Measurements from ENCODE around the gene NUBP1.
"Not testable (repeated sequence)": the region's sequence is repeated elsewhere in the genome, so short reads cannot be mapped to it uniquely, and the experiment has no call there.

Gene NUBP1

DNA sequence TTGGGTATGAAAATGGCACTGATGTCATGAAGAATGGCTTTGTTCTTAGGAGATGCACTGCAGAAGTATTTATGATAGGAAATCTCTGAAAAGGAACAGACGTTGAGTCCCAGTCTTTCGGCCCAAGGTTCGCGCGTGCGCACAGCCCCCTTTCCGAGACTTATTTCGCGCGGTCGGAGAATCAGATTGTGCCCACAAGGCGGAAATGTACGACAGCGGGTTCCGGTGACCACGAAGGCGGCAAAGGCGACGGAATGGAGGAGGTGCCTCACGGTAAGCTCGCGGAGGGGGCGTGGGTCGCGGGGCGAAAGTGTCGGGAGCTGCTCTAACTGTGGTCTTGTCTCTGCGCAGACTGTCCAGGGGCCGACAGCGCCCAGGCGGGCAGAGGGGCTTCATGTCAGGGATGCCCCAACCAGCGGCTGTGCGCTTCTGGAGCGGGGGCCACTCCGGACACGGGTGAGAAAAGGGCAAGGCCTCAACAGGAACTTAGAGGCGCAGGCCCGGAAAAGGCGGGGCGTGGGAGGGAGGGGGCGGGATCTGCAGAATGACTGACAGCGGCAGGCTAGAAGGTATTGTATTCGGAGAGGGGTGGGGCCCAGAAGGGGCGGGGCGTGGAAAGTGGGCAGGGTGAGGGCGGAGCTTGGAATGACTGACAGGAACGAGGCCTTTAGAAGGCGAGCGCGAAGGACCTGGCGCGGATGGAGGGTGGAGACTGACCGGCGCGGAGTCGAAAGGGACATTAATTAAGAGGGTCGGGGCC, at the start of gene NUBP1:
Gene NUBP1, plus strand, starts transcription at position 233 of the 760 bp plus-strand sequence. Its CDS starts 22 bp downstream, at position 255.
- peak; percentile 89 to 90 for DNase-seq

DNA sequence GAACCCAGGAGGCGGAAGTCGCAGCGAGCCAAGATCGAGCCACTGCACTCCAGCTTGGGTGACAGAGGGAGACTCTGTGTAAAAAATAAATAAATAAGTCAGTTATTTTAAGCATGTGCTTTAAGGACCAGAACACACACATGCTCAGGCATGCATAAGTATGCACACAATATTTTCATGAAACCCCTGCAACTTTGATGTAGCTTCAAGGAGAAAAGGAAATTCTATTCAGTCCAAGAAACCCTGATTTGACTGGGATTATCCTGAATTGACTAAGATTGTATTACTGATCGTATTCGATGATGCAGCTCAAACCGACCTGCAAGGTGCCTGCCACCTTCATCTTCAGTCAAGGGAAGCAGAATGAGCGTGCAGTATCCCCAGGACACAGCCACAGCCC, 49.8 kb upstream of the NUBP1 start:
- no peak for DNase-seq

DNA sequence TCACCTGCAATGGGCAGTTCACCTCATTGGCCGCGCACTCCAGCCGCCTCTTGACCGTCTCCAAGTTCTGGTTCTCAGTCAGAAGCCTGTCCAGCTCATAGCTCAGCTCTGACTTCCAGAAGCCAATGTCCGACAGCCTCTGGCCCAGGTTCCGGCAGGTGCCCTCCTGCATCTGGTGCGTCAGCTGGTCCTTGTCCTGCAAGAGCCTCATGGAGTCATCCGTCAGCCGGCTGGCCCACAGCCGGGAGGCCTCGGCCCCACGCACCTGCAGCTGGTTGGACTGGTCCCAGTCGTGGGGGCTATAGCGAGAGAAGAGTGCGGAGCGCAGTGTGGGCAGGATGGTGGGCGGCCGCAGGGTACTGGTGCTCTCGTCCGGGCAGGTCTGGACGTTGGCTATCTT, 49.3 kb upstream of the NUBP1 start:
- no peak for DNase-seq

DNA sequence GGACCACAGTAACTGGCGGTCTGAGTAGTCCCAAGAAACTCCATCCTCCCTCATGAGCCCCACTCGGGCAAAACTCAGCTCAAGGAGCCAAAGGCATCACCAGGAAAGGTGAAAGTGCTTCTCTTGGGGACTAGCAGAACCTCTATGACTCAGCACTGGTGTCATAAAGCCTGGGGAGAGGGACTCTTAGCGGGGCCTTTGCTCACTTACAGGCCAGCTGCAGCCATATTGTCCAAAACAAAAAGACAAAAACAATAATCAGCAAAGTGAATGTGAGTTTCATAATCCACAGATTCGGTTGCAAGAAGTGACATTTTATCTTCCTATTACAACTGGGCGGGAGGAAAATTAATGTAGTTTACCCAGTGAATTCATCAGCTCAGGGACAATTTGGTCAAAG, 48.8 kb upstream of the NUBP1 start, which contains the start of gene TEKT5:
Gene TEKT5, minus strand, starts transcription at position 101 of the 400 bp plus-strand sequence. Its CDS starts 57 bp downstream, at position 44.
- no peak for DNase-seq

DNA sequence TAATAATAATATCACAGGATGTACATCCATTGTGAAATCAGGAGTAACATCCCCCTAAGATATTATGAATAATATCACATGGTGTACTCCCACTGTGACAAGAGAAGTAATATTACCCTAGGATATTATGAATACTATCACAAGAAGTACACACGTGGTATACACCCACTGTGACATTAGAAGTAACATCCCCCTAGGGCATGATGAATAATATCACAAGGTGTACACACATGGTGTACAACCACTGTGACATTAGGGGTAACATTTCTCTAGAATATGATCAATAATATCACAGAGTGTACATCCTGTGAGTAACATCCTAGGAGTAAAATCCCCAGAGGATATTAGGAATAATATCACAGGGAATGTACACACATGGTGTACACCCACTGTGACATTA, 43.9 kb upstream of the NUBP1 start:
- DNase-seq = no peak

DNA sequence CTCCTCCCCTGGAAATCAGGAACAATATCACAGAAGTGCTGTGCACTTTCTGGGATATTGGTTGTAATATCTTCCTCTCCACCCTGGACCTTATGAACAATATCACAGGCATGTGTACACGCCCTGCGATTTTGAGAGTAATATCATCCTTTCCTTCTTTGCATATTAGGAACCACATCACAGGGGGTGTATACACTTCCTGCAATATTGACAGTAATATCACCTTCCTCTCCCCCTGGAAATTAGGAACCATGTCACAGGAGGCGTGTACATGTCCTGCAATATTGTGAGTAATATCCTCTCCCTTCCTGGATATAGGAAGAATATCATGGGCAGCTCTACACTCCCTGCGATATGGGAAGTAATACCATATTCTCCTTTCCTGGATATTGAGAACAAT, 34.7 kb upstream of the NUBP1 start:
- no peak for DNase-seq

DNA sequence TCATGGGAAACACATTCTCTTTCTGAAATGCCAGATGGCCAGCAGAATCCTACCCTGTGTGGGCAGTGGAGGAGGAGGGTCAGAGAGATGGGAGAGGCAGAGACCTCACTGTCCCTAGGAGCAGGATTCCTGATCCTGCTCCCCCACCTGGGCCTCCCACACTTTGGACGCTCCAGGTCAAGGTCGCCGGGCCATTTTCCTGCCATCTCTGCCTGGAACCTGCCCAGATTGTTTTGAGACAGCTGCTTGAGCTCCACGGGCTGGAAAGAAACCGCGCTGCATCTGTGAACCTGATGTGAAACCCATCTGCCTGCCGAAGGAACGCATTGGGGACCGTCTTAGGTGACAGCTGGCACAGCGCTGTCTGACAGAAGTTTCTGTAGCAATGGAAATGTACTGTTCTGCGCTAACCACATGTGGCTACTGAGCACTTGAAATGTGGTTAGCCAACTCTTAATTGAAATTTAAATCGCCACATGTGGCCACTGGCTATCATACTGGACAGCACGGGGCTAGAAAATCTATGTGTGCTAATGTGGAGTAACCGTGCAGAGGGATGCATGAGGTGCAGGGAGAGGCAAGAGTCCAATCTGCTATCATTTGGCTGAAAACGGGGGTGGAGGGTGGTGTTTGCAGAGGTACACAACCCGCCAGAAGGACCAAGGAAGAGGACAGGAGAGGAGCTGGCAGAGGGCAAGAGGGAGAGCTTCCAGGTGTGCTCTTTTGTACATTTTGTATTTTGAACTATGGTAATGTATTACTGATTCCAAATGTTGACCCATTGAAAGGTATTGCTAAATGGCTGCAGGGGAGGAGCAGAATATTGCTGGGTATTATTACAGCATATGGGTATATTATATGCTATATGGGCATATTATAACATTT, 15.4 kb upstream of the NUBP1 start:
- DNase-seq = no peak

DNA sequence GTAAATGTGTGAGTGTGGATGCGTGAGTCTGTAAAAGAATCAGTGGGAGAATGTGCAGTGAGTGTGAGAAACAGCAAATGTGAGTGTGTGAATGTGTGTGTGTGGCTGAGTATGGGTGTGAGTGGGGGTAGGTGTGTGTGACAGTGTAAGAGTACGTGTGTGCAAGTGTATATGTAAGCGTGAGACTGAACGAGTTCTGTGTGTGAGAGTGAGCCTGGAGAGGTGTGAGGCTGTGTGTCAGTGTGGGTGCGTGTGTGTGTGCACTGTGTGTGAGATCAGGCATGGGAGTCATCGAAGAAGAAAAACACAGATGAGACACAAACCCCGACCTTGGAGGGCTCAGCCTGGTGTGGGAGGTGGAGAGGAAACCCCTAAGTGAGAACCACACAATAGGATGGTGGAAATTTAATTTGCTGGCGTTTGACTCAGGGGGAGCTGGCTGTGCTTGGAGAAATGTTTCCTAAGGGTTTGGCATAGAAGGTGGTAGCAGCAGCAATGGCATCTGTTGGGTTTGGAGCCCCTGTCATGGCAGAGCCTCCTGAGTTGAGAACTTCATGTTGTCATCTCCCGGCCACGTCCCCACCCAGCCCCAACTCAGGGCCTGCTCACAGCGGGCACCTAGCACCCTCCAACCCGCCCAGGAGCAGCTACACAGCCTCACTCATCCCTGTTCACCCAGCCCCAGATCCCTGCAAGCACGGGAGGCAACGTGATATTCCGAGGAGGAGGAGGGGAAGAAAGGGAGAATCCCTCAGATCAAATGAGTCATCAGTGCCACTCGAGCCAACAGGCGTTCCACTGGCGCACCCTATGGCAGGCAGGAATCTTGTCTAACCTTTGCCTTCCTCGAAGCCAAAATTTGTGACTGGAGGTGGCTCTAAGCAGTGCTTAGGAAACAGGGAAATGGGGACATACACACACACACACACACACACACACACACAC, 14.3 kb upstream of the NUBP1 start:
- DNase-seq = peak in 1 of 2 experiments; percentile 12

DNA sequence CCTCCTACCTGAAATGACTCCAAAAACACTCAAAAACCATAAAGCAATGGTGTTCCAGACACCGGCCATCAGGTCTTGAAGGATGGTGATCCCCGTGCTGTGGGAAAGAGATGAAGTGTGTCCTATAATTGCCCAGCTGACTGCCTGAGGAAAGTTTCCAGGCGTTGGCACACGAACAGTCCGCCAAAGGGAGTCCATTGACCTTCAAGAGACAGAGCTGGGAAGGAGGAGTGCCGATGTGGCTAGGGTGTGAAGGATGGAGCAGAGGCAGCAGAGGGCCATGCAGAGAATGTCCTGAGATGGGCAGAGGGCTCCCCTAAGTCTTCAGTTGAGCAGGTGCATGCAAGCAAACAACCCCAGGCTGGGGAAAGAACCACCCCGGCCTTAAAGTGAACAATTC, 11.9 kb upstream of the NUBP1 start:
- DNase-seq = no peak

DNA sequence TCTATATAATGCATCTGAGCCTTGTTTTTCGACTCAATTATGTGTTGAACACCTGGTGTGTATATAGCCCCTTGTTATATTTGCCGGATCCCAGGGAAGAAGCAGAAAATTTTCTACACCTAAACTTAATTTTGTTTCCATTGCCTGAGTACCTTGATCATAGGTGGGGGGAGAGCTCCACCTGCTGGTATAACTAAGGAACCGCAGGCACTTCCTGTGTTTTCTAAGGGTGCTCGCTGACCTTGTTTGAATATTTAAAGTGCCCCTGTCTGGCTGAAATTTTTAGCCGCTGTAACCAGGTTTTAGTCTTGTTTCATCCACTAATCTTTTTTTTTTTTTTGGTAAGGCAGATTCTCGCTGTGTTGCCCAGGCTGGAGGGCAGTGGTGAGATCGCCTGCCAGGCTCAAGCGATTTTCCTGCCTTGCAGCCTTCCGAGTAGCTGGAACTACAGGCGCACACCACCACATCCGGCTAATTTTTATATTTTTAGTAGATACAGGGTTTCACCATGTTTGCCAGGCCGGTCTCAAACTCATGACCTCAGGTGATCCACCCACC, 6.5 kb upstream of the NUBP1 start:
- DNase-seq = peak; percentile 17 to 59

DNA sequence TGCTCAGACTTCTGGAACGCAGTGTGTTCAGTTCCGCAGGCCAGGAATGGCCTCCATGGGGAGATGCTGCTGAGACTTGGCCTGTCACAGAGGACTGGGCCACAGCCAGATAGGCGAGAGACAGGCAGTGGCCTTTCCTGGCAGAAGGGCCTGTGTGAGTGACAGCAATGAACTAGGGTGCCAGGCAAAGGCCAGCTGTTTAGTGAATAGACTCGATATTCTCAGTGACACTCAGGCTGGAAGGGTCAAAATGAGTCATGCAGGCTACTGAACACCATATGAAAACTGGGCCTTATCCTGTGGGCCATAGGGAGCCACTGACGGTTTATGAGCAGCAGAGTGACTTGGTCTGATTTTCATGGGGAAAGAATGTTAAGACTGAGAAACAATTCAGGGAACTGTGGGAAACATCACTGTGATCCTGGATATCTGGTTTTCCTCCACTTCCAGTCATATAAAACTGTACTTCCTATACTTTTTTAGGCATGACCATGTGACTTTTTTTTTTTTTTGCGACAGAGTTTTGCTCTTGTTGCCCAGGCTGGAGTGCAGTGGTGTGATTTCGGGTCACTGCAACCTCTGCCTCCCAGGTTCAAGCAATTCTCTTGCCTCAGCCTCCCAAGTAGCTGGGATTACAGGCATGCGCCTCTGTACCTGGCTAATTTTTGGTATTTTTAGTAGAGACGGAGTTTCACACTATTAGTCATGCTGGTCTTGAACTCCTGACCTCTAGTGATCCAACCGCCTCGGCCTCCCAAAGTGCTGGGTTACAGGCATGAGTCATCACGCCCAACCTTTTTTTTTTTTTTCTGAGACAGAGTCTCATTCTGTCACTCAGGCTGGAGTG, 5.2 kb upstream of the NUBP1 start:
- peak in 1 of 2 experiments; percentile 8 for DNase-seq

DNA sequence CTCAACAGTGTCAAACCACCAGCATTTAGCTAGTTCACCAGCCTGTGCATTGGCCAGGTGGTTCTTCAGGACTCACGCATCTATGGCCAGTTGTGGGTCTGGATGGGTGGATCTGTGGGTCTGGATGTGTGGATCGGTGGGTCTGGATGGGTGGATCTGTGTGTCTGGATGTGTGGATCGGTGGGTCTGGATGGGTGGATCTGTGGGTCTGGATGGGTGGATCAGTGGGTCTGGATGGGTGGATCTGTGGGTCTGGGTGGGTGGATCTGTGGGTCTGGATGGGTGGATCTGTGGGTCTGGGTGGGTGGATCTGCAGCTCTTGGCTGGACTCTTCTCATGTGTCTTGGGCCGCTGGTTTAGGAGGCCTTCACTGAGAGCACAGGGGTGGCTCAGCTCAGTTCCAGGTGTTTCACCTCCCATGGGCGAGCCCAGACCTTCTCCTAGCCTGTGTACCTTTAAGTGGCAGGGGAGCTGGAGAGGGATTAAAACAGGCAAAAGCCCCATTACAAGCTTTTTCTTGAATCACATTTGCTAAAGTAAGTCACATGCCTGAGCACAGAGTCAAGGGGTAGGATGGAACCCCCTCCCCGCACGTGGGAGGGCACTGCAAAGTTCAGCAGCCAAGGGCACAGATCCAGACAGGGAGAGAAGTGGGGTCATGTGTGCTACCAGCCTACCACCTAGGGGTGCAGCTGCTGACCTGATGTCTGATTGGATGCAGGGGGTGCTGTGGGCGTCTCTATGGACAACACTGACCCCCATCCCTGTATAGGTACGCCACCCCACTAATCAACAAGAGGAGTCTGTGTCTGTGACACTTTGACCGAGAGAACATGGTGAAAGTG, 3.4 kb upstream of the NUBP1 start:
- no peak for DNase-seq

DNA sequence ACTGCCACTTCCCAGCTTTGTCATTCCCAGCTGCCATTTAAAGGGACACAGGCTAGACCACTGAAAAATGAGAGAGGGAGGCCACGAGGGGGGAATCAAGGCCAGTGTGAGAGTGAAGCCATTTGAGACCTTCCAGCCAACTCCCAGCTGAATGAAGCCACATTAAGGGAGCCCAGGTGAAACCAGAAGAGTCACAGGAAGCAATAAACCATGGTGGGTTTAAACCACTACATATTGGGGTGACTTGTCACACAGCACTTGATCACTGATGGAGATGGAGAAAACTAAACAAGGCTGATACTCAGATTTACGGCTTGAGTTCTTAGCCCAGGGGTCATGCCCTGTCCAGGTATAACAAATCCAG, 2.8 kb upstream of the NUBP1 start:
- DNase-seq = no peak

DNA sequence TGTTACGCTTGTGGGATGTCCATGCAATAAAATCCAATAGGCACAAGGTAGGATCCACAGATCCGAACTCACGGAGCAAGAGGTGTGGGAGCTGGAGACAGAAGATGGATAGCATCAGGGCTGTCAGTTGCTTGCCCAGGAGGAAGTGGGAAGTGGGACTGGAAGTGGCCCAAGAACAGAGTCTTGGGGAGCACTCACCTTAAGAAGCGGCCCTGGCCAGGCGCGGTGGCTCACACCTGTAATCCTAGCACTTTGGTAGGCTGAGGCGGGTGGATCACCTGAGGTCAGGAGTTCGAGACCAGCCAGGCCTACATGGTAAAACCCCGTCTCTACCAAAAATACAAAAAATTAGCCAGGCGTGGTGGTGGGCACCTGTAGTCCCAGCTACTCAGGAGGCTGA, 2.4 kb upstream of the NUBP1 start:
- not testable (repeated sequence) for DNase-seq

DNA sequence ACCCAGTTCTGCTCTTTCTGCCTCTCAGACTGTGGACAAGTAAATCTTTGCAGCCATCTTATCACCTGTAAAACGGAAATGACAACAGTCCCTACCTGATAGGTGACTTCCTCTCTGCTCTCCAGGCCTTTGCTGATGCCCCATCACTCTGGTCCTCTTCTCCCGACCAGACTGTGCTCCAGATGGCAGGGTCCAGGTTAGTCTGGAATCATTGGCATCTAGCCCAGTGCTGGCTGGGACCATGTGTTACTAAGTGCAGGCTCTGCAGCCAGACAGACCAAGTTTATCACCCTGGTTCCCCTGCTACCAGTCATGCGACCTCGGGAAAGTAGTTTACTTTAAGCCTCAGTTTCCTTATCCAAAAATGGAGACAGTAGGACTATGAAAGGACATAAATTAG, 1.8 kb upstream of the NUBP1 start:
- DNase-seq = peak; percentile 51 to 60

DNA sequence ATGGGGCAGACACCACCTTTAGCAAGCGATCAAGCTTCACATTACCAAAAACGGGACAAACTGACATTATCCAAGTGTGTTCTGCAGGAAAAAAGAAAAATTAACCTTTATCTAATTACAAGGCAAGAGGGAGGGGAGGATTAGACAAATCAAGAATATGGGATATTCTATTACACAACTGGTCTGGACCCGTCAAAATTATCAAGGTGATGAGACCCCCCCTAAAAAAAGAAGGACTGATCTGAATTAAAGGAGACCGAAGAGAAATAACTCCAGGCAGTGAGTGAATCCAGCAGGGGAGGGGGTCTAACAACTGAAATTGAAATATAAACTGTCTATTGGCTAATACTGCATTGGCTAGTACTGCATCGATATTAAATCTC, 424 bp upstream of the NUBP1 start:
- DNase-seq = no peak

DNA sequence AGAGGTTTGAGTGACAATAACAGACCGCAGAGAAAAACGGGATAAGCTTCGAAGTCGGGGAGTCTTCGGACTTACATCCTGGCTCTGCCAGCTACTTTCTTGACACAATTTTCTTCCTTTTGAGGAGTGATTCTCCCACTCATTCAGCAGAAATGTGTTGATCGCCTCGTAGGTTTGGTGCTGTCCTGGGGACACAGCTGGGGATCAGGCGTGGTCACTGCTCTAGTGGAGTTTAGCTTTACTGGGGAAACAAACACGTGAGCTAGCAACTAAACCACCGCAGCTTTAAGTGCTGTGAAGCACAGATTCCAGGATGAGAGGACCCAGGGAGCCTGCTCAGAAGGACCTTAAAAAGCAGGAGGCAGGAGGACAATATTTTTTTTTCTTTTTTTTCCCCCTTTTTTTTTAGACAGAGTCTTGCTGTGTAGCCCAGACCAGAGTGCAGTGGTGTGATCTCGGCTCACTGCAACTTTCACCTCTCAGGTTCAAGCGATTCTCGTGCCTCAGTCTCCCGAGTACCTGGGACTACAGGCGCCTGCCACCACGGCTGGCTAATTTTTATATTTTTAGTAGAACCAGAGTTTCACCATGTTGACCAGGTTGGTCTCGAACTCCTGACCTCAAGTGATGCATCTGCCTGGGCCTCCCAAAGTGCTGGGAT, 858 bp downstream of the NUBP1 start:
- DNase-seq = no peak

DNA sequence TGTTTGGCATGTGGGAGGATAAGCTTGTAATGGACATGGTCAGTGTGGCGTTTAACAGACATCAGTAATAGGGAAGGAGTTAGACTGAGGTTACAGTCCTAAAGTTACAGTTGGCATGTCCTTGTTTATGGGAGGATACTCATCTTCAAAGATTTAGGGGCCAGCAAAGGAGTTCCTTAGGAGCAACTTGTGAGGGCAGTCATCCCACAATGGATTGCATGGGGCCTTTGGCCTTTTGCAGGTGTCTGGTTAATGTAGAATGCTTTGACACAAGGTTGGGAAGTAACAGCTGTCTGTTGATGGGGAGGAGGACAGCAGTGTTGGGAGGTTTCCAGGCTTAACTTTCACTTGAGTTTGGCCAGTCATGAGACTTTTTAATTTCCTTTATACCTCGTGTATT, 2.2 kb downstream of the NUBP1 start:
- DNase-seq = no peak

DNA sequence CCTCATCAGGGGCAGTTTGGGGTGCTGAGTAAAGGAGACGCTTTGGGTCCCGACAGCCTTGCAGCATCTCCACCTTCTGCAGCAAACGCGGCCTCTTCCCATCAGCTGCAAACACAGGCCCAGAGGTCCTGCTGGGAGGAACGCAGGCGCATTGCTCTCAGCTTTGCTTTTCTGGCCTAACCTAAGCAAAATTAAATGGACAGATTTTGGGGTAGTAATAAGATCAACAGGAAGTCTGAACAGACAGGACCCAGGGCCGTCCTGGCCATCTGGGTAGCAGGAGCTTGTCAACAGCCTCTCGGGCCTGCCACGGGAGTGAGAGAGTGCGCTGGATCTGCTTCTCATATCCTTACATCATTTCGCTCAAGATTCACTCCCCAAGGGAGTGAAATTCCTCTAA, 7.2 kb downstream of the NUBP1 start:
- no peak for DNase-seq

DNA sequence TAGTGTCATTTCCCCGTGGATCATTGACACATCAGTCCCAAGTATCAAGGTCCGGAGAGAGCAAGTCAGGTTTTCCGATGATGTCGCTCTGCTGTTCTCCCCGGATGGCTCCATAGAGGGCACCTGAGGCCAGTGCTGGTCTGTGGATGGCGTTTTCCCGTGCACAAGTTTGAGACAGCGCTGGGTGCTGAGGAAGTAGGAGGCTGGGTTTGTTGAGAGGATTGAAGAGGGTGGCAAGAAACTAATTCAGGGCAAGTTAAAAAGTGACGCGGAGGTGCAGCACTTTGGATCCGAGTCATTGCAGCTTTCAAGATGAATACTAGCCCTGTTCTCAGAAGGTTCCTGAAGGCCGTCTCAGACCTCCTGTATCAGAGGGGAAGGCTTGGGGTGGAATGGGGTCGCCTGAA, 7.7 kb downstream of the NUBP1 start:
- DNase-seq = no peak
